Endothelial cell of umbilical vein (primary cell): ENCODE results near the gene NOP58.

Experiments used
- CTCF ChIP-seq, 2 donors: IDR thresholded peaks; 1 replicate in 1 of 2; 2 replicates in 1 of 2; pipeline ENCODE4 v1.5.1; 2011; ENCODE audit warnings: low read length in 2 of 2, mild to moderate bottlenecking in 2 of 2, moderate library complexity in 2 of 2, control low read depth in 1 of 2, inconsistent platforms in 1 of 2, low read depth in 1 of 2; ENCODE audit not compliant: insufficient read depth in 1 of 2; ENCODE audit errors: extremely low read depth in 1 of 2
- EZH2 ChIP-seq: IDR thresholded peaks from 2 replicates; pipeline ENCODE4 v1.6.1; 2012; ENCODE audit warnings: borderline replicate concordance, low read depth, mild to moderate bottlenecking, moderate library complexity, low read length, inconsistent platforms; ENCODE audit not compliant: severe bottlenecking
- JUN ChIP-seq: IDR thresholded peaks from 2 replicates; pipeline ENCODE4 v1.6.1; 2011; ENCODE audit warnings: borderline replicate concordance, low read depth; ENCODE audit not compliant: insufficient read length, insufficient read depth
- POLR2A ChIP-seq: IDR thresholded peaks from 2 replicates; pipeline ENCODE4 v1.6.1; 2012; ENCODE audit warnings: low read depth, mild to moderate bottlenecking, control low read depth, low read length

GRCh38 chr2:202249521-202250253 is 15.9 kb upstream of the NOP58 start:
- TF ChIP-seq CTCF (IDR thresholded peaks at IDR 0.05; ENCODE audit: extremely low read depth in 1 of 2, insufficient read depth in 1 of 2, low read depth in 1 of 2, low read length in 2 of 2): no peak
- no peak for TF ChIP-seq POLR2A
- no peak for TF ChIP-seq EZH2
- TF ChIP-seq JUN: peak; percentile 42
